NAMALWA (cell line): ENCODE data around the gene LCTL.
"Not testable (repeated sequence)": the region's sequence is repeated elsewhere in the genome, so short reads cannot be mapped to it uniquely, and the experiment has no call there.

Experiments
- DNase-seq: peaks from one replicate; pipeline ENCODE4 v3.0.0-alpha.2; 2015; ENCODE audit warnings: low spot score

The LCTL gene

DNA sequence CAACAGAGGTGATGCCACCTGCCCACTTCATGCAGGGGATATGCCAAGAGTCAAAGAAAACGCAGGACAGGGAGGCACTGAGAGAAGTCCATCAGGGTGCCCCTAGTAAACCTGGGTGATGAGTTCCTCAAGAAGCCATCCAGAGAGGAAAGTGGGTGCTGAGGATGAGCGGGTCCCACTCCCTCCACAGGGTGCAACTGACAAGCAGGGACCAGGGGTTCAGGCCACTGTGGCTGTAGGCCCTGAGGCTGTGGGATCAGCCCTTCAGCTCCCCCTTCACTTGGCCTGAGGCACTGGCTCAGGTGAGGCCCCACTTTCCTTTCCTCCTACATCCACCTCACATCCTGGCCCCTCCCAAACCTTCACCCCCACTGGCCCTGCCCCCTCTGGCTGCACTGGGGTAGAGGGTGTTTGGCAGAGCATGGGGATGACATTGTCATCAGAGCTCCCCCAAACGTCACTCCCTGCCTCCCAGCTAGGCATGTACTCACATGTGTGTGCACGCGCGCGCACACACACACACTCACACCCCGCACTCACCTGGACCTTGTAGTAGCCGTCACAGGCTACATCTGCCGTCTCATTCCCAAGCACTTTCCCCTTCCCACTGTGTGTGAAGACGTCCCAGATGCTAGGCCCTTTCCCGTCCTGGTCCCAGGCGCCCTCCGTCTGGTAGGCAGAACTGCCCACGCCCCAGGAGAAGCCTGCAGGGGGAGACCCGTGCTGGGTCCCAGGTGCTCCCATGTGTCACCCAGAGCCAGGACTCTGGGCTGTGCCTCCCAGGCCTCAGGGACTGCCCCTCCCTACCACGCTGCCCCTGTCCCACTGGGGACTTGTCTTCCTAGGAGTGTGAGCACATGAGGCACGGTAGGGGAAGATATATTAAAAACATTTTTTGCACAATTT is 1.4 kb downstream of the LCTL start:
- DNase-seq, result no peak

DNA sequence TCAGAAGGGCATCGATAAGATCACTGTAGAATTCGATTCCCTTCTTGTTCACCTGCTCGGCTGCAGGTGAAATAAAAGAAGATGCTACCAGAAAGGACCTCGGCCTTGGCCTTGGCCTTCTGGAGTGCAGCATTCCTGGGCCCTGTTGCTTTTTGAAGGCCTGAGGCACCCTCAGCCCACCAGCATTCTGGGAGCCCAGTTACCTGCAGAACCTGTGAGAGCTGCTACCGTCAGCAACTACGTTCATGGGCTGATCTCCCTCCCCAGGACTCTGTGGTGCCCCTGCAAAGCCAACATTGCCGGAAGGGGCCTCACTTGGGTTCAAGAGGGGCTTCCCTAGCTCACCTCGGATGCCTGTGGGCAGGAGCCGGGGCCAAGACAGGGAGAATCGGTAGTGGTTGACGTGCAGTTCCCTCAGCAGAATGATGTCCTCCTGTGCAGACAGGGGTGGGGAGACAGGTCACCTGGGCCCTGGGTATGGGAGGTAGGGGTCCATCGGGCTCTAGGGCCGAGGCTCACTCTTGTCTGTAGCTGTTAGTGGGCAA is 2.2 kb downstream of the LCTL start:
- DNase-seq, result no peak

DNA sequence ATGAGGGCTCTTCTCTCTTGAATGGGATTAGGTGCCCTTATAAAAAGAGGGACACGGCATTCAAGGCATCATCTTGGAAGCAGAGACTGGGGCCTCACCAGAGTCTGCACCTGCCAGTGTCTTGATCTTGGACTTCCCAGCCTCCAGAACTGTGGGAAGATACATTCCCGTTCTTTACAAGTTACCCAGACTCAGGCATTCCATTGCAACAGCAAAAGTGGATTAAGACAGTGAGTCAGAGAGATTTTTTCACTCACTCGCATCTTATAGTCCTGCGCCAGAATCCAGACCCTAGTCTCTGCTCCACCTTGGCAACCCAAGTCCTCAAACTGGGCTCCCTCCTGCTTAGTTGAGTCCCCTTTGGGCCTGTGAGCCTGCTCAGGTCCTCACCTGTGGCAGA is 2.7 kb downstream of the LCTL start:
- no peak for DNase-seq

DNA sequence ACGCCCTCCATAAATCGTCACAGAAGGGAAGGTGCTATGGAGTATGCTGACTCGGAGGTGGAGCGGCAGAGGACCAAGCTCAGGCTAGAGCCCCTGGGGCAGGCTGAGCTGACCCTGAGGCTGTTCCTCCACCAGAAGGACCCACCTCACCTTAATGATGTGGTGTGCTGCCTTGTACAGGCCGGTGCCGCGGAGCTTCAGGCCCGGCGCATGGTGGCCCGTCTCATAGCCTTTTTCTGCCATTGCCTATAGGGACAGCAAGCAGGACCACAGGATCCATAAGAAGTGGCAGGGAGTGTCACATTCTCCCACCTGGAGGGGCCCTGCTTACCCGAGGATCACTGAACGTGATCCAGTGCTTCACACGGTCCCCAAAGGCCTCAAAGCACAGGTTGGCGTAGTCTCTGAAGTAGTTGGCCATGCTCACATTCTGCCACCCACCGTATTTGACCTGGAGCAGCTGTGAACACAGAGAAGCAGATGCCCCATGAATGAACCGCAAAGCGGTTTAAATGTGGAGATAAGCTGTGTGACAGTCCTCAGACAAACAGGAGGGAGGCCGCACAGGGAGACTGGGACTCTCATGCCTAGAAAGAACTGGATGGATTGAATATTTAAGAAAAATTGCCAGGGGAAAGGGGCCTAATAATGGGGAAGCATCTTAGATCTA is 4.8 kb downstream of the LCTL start:
- no peak for DNase-seq

DNA sequence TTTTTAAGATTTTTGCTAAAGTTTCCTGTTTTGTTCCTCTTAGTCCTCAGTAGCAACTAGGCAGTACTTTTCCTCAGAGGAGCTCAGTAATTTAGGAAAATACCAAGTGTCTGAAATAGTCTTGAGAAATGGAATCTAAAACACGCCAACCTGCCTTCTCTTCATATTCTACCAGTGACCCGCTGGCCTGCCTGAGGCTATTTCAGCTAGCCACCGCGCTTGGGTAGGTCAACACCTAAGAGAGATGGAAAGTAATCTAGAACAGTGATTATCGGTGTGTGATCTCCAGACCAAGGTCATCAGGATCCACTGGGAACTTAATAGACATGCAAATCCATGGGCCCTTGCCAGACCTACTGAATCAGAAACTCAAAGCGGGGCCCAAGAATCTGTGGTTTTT is 7.5 kb downstream of the LCTL start:
- DNase-seq, result no peak

DNA sequence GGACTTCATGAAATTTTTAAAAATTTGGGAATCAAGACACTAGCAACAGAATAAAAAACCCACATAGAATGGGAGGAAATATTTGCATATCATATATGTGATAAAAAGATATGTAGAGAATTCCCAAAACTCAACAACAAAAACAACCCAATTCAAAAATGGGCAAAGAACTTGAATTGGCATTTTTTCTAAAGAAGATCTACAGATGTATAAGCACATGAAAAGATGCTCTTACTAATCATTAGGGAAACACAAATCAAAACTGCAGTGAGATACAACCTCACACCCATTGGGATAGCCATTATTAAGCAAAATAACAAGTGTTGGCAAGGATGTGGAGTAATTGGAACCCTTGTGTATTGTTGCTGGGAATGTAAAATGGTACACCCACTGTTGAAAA is 10.1 kb downstream of the LCTL start:
- no peak for DNase-seq

DNA sequence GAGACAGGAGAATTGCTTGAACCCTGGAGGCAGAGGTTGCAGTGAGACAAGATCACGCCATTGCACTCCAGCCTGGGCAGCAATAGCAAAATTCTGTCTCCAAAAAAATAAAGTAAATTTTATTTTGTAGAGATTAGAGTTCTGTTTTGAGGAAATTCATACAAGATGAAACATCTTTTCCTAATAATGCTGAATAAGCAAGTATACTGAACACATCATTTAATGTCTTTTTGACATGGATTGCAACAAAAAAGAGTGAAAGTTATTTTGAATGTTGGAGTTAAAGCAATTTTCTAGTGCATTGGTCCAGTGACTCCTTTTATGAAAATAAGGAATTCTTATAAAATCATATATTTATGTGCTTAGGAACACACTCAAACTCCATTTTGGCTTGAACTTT is 20.5 kb downstream of the LCTL start:
- DNase-seq, result no peak

DNA sequence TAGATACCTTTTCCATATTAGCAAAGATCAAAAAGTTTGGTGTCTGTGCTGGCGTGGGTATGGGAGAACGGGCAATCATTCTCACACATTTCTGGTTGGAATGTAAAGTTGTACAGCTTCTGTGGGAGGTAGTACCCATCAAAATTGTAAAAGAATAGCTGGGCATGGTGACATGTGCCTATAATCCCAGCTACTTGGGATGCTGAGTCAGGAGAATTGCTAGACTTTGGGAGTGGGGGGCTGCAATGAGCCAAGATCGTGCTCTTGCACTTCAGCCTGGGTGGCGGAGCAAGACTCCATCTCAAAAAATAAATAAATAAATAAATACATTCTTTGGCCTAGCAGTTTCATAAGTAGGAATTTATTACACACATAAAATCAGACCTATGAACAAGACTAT is 22.9 kb downstream of the LCTL start:
- DNase-seq, result no peak

DNA sequence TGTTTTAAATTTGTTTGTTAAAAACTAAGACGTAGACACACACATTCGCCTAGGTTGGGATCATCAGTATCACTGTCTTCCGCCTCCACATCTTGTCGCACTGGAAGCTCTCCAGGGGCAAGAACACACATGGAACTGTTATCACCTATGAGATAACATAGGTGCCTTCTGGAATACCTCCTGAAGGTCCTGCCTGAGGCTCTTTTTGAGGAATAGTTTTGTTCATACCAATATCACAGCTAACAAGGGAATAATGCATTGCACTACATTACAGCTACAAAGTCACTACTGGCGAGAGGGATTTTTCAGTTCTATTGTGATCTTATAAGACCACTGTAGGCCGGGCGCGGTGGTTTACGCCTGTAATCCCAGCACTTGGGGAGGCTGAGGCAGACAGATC is 30.7 kb downstream of the LCTL start:
- no peak for DNase-seq

DNA sequence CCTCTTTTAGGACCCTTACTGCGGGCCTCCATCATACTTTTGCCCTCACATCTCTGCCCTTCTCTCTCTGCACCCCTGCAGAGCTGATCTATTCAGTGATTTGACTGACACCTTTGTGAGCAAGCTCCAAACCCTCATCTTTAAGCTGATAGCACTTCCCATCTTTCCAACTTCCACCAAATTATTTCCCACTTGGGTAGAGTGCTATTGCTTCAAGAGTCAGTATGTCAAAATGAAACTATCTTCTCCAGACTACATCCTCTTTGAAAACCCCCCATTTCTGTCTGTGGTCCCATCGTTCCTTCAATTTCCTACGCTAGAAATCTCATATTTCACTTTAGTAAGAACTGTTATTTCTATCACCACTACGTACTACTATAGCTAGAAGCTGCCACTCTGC is 41.0 kb downstream of the LCTL start:
- no peak for DNase-seq

DNA sequence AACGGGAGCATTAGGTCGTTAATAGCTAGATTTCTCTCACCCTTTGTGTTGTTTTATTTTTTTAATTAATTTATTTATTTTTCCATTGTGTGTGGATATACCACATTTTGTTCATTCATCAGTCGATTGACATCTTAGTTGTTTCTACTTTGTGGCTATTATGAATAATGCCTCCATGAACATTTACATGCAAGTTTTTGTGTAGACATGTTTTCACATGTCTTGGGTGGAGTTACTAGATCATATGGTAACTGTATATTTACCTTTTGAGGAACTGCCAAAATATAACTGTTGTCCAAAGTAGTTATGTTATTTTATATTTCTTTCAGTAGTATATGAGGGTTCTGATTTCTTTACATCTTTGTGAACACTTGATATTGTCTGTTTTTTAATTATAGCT is 41.9 kb downstream of the LCTL start:
- no peak for DNase-seq

DNA sequence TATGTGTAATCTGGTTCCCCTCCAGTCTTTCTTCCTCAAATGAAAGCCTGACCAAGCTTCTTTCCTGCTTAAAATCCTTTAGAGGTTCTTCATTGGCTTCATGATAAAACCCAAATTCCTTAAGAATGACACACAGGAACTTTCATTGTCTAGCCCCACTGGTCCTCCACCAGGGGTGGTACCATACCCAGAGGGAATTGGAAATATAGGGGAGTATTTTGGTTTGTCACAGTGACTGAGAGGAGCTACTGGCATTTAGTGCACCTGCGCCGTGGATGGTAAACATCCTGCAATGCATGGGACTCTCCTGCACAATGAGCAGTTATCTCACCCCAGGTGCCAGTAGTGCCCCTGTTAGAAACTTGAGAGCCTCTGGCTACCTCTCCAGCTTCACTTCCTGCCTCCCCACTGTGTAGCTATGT is 49.9 kb downstream of the LCTL start:
- DNase-seq, result peak; percentile 28

DNA sequence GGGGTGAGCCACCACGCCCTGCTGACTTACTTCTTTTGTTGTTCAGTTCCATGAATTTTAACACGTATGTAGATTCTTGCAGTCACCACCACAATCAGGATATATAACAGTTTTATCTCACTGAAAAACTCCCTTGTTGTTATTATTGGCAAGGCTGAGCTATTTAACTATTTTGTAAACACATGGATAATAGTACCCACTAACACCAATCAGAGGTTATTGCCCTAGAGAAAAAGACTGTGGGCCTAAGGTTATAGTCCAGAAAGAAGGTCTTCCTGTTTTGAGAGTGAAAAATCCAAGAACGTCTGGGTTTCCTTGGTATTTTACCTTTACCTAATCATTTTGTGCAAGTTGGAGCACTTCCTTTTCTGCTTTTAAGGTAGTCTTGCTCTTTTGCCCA is 51.2 kb downstream of the LCTL start:
- no peak for DNase-seq

DNA sequence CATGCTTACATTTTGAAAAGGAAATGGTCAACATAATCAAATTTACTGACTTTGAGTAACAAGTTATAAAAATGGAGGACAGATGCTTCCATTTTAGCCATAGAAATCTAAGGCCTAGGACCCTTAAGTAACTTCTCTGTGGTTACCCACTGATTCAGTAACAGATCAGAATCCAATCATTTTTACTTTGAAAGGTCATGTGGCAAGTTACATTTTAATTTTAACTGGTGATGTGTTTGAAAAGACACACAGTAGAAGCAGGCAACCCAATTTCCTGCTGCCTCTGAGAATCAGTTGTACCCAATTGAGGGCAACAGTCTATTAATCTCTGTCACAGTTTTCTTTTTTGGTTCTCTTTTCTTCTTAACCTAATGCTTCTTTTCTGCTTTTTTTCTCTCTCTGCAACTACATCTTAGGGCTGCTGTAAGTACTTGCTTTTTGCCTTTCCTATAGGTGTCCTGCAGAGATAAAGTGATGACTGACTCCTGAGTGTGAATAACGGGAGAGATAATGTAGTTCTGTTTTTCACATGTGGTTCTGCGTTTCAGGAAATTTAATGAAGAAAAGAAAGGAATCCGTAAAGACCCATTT is 57.4 kb downstream of the LCTL start:
- DNase-seq, result no peak

DNA sequence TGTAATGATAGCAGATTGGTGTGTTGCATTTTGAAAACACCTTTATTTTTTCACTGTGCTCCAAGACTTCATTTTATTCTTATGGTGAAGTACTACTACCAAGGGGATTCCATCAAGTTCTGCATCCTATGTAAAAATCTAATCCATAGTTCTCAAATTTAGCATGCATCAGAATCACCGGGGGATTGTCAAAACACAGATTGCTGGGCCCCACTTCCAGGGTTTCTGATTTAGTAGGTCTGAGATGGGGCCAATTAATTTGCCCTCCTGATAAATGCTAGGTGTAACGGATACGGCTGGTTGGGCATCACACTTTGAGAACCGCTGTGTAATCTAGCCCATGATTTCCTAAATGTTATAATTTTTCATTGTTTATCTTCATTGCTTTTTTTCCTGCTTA is 60.0 kb downstream of the LCTL start:
- no peak for DNase-seq

DNA sequence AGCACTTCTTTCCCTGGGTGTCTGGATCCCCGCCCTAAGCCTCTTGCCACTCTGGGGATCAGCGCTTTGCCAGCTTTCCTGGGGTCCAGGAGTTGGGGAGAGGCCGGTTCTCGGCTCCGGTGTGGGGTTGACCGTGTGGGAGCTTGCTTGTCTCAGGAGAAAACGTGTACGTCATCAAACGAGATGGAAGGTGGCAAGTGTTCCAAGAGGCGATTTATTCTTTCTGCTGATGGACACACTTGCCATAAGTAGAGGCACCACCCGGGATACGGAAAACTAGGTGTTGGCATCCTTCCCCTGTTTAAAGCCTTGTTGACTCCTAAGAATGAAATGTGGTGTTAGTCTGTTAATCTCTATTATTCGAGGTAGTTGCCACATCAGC is 60.4 kb downstream of the LCTL start:
- no peak for DNase-seq

DNA sequence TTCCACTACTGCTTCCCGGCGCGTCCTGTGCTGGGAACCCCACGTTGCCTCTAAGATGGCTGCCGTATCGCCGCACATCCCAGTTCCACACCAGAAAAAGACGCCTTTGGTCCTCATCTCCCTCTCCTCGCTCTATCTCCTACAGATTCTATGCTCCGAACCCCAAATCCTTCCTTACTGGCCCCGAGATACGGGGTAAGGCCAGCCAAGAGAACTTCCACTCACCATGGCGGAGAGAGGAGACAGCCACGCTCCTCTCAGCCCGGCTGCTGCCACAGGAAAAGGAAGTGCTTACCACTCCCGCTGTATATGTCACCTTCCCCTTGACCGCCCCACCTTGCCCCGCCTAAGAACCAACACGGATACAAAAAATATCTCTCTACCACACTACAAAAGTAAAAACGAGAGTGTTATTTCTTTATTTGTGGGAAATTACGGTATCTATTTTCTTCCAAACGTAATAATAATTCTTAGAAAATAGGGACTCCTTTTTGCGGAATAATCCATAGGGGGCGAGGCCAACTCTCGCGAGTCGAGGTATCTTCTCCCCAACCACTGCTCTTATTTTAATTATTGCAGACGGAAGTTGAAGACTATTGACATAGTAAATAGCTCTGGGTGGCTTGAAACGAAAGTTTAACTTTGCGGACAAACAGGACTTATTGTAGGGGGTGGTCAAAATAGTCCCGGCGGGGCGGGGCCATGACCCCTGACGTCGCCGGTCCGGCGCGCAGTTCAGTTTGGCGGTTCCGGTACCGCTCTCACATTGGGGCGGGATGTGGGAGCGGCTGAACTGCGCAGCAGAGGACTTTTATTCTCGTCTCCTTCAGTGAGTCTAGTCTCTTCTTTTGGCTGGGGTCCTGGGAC is 61.0 kb downstream of the LCTL start, which contains the start of the genes RPL4 and ZWILCH:
Gene RPL4, minus strand, starts transcription at position 293 of the 867 bp plus-strand sequence. Its CDS starts 65 bp downstream, at position 228.
Gene ZWILCH, plus strand, starts transcription at position 764 of the 867 bp plus-strand sequence. Its CDS starts 13 bp downstream, at position 777.
- DNase-seq, result peak; percentile 95

DNA sequence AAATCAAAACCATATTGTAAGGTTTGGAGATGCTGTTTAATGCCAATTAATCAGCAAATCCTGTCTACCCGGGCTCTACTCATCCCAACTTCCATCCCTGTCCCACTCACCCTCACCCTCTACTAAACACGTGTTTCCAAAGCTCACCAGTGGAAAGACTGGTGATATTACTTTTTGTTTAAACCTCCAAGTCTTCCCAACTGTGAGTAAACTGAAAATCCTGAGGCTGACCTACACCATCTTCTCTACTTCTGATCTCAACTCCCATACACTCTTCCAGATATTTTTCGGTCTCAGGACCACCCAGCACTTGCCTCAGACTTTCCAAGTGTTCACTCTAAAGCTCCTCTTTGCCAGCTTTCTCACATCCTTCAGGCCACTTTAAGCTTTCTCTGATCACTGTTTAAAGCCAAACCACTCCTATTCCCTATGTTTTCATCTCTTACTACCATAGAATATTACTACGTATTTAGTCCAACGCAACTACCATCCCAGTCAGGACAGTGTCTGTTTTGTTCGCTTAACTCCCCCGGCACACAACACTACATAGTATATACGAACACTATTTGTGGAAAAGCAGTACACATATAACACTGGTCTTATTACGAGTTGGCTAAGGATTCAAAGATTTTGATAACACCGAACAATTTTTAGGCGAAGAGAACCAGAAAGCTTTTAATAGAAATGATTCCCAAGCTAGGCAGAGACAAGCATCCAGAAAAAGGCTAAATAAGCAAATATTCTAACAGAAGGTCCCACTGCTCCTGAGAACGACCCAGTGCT is 61.8 kb downstream of the LCTL start:
- DNase-seq, result no peak

DNA sequence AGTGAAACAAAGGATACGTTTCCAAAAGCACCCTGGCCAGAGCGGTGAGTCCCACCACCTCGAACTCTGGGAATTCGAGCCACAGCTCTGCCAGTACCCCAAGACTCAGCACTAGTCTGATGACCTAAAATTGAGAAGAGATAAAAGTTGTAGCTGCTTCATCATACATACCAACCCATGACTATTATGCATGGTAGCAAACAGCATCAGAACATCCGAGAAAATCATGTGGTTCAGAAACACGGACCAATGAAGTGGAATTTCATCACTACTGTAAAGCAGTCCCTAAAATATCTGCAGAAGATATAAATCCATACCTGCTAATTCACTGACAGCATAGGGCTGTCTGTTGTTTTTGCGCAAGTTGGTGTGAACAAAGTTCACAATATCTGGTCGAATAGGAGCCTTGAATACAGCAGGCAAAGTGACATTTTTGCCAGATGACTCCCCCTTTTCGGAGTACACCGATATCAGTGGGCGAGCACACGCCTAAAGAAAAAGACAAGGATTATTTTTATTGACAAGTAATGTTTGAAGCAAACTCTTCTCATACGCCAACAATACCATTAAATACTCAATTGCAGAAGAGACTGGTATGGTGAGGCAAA is 62.7 kb downstream of the LCTL start:
- not testable (repeated sequence) for DNase-seq

DNA sequence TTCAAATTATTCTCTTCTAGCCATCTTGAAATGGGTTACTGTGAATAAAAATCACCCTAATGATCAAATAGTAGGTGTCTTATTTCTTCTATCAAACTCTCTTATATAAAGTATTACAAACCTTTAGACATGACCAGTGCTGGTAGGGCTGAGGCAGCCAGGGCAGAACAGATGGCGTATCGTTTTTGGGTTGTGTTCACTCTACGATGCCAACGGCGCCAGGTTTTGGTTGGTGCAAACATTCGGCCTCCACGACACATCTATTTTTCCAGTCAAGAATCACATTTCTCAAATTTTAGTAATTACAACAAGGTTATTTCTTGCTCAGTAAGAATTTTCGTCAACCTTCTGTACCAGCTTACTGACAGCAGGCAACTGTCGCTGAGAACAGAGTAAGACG is 63.3 kb downstream of the LCTL start:
- DNase-seq, result no peak
